ENCODE data around the gene HSD17B12. TPM values are rescaled to one million over a fixed set of nuclear protein-coding genes. Genes with fewer than 3 reads are reported as not detected.

The HSD17B12 gene
- total RNA-seq, 1 donor from 2014 or later, result 48.4 TPM

GRCh38 chr11:43898574-43898973 is 218.0 kb downstream of the HSD17B12 start:
- no peak for DNase-seq (ENCODE audit: extremely low spot score in 2 of 2)
- H3K9me3 ChIP-seq, result no peaks in the 10 kb centered on the region
- H3K27me3 ChIP-seq, result no peaks in the 10 kb centered on the region
- intact Hi-C loops (cut with DNase I), result no loop called here
- no peak overlapping the region for H3K27ac ChIP-seq
- peaks cover 3 to 65% of the 10 kb centered on the region in 2 donors for H3K36me3 ChIP-seq
- H3K4me1 ChIP-seq, result no peaks in the 10 kb centered on the region
- H3K4me3 ChIP-seq, result no peak overlapping the region
- TF ChIP-seq CTCF (IDR thresholded peaks at IDR 0.05) (no peak), POLR2A (IDR thresholded peaks at IDR 0.05) (no peak), POLR2AphosphoS5 (IDR thresholded peaks at IDR 0.05; ENCODE audit: insufficient read depth in 1 of 2, low read depth in 1 of 2) (no peak)

- Histone ChIP-seq H3K9me3 (no peaks in the 10 kb centered on the region), H3K36me3 (peaks cover 3 to 62% of the 10 kb centered on the region in 2 donors), H3K27me3 (no peaks in the 10 kb centered on the region), H3K27ac (no peak overlapping the region), H3K4me1 (no peaks in the 10 kb centered on the region), H3K4me3 (no peak overlapping the region)
- no peak for DNase-seq (ENCODE audit: extremely low spot score in 2 of 2)
- intact Hi-C loops (cut with DNase I), result no loop called here
- TF ChIP-seq POLR2AphosphoS5 (IDR thresholded peaks at IDR 0.05; ENCODE audit: insufficient read depth in 1 of 2, low read depth in 1 of 2) (no peak), CTCF (IDR thresholded peaks at IDR 0.05) (no peak), POLR2A (IDR thresholded peaks at IDR 0.05) (no peak)
Observed at GRCh38 chr11:43899094-43899493, 218.6 kb downstream of the HSD17B12 start.

- no peak for DNase-seq (ENCODE audit: extremely low spot score in 2 of 2)
- intact Hi-C loops (cut with DNase I), result no loop called here
Observed at GRCh38 chr11:43901551-43901950, 221.0 kb downstream of the HSD17B12 start.

GRCh38 chr11:43903078-43903477 is 222.5 kb downstream of the HSD17B12 start:
- H3K4me3 ChIP-seq, result no peak overlapping the region

More at GRCh38 chr11:43901551-43901950, 221.0 kb downstream of the HSD17B12 start:
- Histone ChIP-seq H3K4me3 (no peak overlapping the region), H3K36me3 (peaks cover 3 to 51% of the 10 kb centered on the region in 2 donors), H3K9me3 (no peaks in the 10 kb centered on the region), H3K27ac (no peak overlapping the region), H3K4me1 (peaks cover 7% of the 10 kb centered on the region), H3K27me3 (no peaks in the 10 kb centered on the region)
- TF ChIP-seq POLR2AphosphoS5 (IDR thresholded peaks at IDR 0.05; ENCODE audit: insufficient read depth in 1 of 2, low read depth in 1 of 2), result no peak
- TF ChIP-seq CTCF (IDR thresholded peaks at IDR 0.05), result no peak
- no peak for TF ChIP-seq POLR2A (IDR thresholded peaks at IDR 0.05)

More at GRCh38 chr11:43903078-43903477, 222.5 kb downstream of the HSD17B12 start:
- DNase-seq (ENCODE audit: extremely low spot score in 2 of 2), result no peak
- Histone ChIP-seq H3K4me1 (peaks cover 7% of the 10 kb centered on the region), H3K27me3 (no peaks in the 10 kb centered on the region), H3K9me3 (no peaks in the 10 kb centered on the region), H3K36me3 (peaks cover 3 to 38% of the 10 kb centered on the region in 2 donors), H3K27ac (no peak overlapping the region)
- TF ChIP-seq POLR2A (IDR thresholded peaks at IDR 0.05), result no peak
- TF ChIP-seq POLR2AphosphoS5 (IDR thresholded peaks at IDR 0.05; ENCODE audit: insufficient read depth in 1 of 2, low read depth in 1 of 2), result no peak
- TF ChIP-seq CTCF (IDR thresholded peaks at IDR 0.05), result no peak
- intact Hi-C loops (cut with DNase I), result no loop called here
